Measurements from ENCODE around the gene CSF2. TPM values are rescaled to one million over a fixed set of nuclear protein-coding genes. Genes with fewer than 3 reads are reported as not detected.

The CSF2 gene
- total RNA-seq, 2 experiments from 2014 or later: not detected

DNA sequence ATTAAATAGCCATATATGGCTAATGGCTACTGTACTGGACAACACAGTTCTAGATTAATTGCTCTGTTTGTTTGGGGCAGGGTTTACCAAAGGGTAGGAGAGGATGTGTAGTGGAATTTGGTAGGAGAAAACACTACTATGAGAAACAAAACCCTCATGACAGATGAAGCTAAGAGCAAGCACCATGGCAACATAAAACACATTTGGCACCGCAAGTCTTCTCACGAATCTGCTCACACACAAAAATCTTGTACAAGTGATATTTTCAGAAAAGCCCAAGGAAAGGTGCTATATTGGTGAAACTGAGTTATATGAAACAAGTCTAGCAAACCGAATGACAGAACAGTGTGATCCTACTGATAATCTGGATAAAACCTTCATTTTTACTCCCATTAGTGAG lies 38.5 kb downstream of the CSF2 start:
- no peaks in the 10 kb centered on the region for H3K36me3 Mint-ChIP-seq (ENCODE audit: low read depth)
- ChIA-PET POLR2A (no interaction called here), CTCF (no interaction called here)
- H3K9me3 ChIP-seq (ENCODE audit: control insufficient read depth in 1 of 2, insufficient read depth in 1 of 2, low read length in 2 of 2): no peaks in the 10 kb centered on the region
- ATAC-seq (ENCODE audit: poor library complexity) (no peak), DNase-seq (no peak)
- no peaks in the 10 kb centered on the region for H3K27me3 ChIP-seq (ENCODE audit: control insufficient read depth in 1 of 2, insufficient read depth in 2 of 2, low read length in 2 of 2)
- H3K27me3 Mint-ChIP-seq: no peaks in the 10 kb centered on the region
- H3K27ac ChIP-seq (ENCODE audit: low read depth in 1 of 2, low read length in 2 of 2): no peak overlapping the region
- no peak overlapping the region for H3K4me3 ChIP-seq (ENCODE audit: low read length)
- no peak overlapping the region for H3K4me3 Mint-ChIP-seq
- H3K27ac Mint-ChIP-seq: no peak overlapping the region
- H3K4me1 ChIP-seq (ENCODE audit: insufficient read depth, low read length): peaks cover 43% of the 10 kb centered on the region
- H3K9me3 Mint-ChIP-seq: no peaks in the 10 kb centered on the region
- intact Hi-C loops (cut with DNase I, micrococcal nuclease): no loop called here
- TF ChIP-seq, protein P1, sequence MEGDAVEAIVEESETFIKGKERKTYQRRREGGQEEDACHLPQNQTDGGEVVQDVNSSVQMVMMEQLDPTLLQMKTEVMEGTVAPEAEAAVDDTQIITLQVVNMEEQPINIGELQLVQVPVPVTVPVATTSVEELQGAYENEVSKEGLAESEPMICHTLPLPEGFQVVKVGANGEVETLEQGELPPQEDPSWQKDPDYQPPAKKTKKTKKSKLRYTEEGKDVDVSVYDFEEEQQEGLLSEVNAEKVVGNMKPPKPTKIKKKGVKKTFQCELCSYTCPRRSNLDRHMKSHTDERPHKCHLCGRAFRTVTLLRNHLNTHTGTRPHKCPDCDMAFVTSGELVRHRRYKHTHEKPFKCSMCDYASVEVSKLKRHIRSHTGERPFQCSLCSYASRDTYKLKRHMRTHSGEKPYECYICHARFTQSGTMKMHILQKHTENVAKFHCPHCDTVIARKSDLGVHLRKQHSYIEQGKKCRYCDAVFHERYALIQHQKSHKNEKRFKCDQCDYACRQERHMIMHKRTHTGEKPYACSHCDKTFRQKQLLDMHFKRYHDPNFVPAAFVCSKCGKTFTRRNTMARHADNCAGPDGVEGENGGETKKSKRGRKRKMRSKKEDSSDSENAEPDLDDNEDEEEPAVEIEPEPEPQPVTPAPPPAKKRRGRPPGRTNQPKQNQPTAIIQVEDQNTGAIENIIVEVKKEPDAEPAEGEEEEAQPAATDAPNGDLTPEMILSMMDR (IDR thresholded peaks at IDR 0.05): no peak
- H3K4me1 Mint-ChIP-seq (ENCODE audit: low read depth): peaks cover 51% of the 10 kb centered on the region
- no peaks in the 10 kb centered on the region for H3K36me3 ChIP-seq (ENCODE audit: insufficient read depth, low read length)

DNA sequence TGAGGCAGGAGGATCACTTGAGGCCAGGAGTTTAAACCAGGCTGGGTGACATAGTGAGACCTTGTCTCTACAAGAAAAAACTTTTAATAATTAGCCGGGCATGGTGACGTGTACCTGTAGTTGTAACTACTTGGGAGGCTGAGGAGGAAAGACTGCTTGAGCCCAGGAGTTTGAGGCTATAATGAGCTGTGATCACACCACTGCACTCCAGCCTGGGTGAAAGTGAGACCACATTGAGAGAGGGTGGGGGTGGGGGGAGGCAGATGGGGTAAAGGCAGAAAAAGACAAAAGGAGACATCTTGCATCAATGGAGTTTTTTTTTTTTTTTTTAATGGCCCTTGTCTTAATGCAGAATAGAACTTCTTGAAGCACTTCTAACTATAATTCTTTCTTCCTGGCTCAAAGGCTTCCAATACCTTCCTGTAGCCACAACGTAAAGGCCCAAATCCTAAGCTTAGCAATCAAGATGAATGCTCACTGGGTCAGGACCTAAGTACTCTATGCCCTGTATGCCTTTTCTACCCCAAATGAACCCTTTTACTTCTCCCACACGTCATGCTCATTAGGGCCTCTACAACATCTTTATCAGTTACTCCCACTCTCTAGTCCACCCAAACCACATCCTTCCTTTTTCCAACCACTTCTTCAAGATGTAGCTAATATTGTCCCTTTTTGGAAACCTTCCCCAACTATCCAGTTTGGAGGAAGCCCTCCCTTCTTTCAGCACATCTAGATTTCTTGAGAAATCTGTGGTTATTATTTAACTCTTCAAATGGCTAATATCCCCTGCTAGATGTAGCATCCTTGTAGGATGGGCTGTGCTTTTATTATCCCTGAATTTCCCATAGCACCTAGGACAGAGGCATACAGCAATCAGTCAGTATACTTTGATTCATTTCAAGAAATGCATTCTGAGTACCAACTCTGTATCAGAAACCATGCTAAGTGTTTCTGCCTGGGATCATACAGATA lies 40.8 kb downstream of the CSF2 start:
- ChIA-PET POLR2A (interaction anchor here (0.8 kb wide), 1 partner anchor 12 kb away, joined by 4 read pairs; no protein-coding TSS in a partner anchor), CTCF (interaction anchor here (0.6 kb wide), 1 partner anchor 577 kb away, joined by 5 read pairs; no protein-coding TSS in a partner anchor)

DNA sequence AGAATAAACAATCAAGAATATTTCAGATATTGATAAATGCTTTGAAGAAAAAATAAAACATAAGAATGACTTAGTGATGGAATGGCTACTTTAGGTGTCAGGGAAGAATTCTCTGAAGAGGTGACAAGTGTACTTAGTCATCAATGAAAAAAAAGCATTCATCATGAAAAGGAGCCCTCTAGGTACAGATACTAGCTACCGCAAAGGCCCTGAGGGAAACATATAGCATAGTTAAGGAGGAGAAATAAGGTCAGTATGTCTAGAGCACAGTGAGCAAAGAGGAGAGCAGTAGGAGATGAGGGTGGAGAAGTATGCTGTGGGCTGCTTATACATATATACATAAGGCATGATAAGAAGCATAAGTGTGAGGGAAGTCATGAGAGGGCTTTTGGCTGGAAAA lies 41.8 kb downstream of the CSF2 start:
- no peak for DNase-seq
- Histone ChIP-seq H3K27me3 (ENCODE audit: control insufficient read depth in 1 of 2, insufficient read depth in 2 of 2, low read length in 2 of 2) (no peaks in the 10 kb centered on the region), H3K36me3 (ENCODE audit: insufficient read depth, low read length) (no peaks in the 10 kb centered on the region), H3K4me1 (ENCODE audit: insufficient read depth, low read length) (peaks cover 39% of the 10 kb centered on the region), H3K4me3 (ENCODE audit: low read length) (no peak overlapping the region), H3K9me3 (ENCODE audit: control insufficient read depth in 1 of 2, insufficient read depth in 1 of 2, low read length in 2 of 2) (no peaks in the 10 kb centered on the region), H3K27ac (ENCODE audit: low read depth in 1 of 2, low read length in 2 of 2) (no peak overlapping the region)
- ATAC-seq (ENCODE audit: poor library complexity): no peak
- peaks cover 42% of the 10 kb centered on the region for H3K4me1 Mint-ChIP-seq (ENCODE audit: low read depth)
- H3K4me3 Mint-ChIP-seq: no peak overlapping the region
- H3K36me3 Mint-ChIP-seq (ENCODE audit: low read depth): no peaks in the 10 kb centered on the region
- H3K27ac Mint-ChIP-seq: no peak overlapping the region
- POLR2A ChIA-PET: no interaction called here
- H3K9me3 Mint-ChIP-seq: no peaks in the 10 kb centered on the region
- CTCF ChIA-PET: no interaction called here
- H3K27me3 Mint-ChIP-seq: no peaks in the 10 kb centered on the region
- TF ChIP-seq, protein P1 (IDR thresholded peaks at IDR 0.05): no peak
- intact Hi-C loops (cut with DNase I, micrococcal nuclease): no loop called here

More for the DNA sequence above, 40.8 kb downstream of the CSF2 start:
- Histone ChIP-seq H3K27me3 (ENCODE audit: control insufficient read depth in 1 of 2, insufficient read depth in 2 of 2, low read length in 2 of 2) (no peaks in the 10 kb centered on the region), H3K36me3 (ENCODE audit: insufficient read depth, low read length) (no peaks in the 10 kb centered on the region), H3K27ac (ENCODE audit: low read depth in 1 of 2, low read length in 2 of 2) (no peak overlapping the region), H3K9me3 (ENCODE audit: control insufficient read depth in 1 of 2, insufficient read depth in 1 of 2, low read length in 2 of 2) (no peaks in the 10 kb centered on the region), H3K4me3 (ENCODE audit: low read length) (no peak overlapping the region), H3K4me1 (ENCODE audit: insufficient read depth, low read length) (peaks cover 47% of the 10 kb centered on the region)
- H3K27ac Mint-ChIP-seq: no peak overlapping the region
- peaks cover 51% of the 10 kb centered on the region for H3K4me1 Mint-ChIP-seq (ENCODE audit: low read depth)
- ATAC-seq (ENCODE audit: poor library complexity) (no peak), DNase-seq (peak in 1 of 14 experiments; percentile 60)
- no peak overlapping the region for H3K4me3 Mint-ChIP-seq
- H3K9me3 Mint-ChIP-seq: no peaks in the 10 kb centered on the region
- no peaks in the 10 kb centered on the region for H3K27me3 Mint-ChIP-seq
- intact Hi-C loops (cut with DNase I, micrococcal nuclease): no loop called here
- H3K36me3 Mint-ChIP-seq (ENCODE audit: low read depth): no peaks in the 10 kb centered on the region
- TF ChIP-seq, protein P1 (IDR thresholded peaks at IDR 0.05): no peak

Data from CD4-positive, alpha-beta T cell (primary cell).